ENCODE results near the gene HSPB7.
"Not testable (repeated sequence)": the region's sequence is repeated elsewhere in the genome, so short reads cannot be mapped to it uniquely, and the experiment has no call there.

Gene HSPB7

GRCh38 chr1:16020878-16021277 is 3.0 kb upstream of the HSPB7 start:
- DNase-seq = not testable (repeated sequence)

DNA sequence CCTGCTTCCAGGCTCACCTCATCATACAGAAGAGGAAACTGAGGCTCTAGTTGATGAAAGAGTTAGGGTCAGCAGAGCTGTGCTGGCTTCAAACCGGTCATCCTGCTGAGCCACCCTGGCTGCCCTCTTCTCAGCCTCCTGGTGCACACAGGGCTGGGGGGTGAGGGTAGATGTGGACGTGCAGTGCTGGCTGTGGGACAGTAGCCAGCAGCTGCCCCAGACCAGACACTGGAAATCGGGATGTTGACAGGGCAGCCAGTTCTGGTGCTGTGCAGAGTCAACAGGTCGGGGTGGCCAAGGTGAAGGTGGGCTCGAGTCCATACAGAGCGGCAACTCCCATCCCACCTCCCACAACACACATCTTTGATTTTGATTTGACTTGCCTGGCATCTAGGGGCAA is 2.5 kb upstream of the HSPB7 start:
- DNase-seq = no peak

GRCh38 chr1:16019644-16020277 is 1.9 kb upstream of the HSPB7 start:
- no peak for DNase-seq

DNA sequence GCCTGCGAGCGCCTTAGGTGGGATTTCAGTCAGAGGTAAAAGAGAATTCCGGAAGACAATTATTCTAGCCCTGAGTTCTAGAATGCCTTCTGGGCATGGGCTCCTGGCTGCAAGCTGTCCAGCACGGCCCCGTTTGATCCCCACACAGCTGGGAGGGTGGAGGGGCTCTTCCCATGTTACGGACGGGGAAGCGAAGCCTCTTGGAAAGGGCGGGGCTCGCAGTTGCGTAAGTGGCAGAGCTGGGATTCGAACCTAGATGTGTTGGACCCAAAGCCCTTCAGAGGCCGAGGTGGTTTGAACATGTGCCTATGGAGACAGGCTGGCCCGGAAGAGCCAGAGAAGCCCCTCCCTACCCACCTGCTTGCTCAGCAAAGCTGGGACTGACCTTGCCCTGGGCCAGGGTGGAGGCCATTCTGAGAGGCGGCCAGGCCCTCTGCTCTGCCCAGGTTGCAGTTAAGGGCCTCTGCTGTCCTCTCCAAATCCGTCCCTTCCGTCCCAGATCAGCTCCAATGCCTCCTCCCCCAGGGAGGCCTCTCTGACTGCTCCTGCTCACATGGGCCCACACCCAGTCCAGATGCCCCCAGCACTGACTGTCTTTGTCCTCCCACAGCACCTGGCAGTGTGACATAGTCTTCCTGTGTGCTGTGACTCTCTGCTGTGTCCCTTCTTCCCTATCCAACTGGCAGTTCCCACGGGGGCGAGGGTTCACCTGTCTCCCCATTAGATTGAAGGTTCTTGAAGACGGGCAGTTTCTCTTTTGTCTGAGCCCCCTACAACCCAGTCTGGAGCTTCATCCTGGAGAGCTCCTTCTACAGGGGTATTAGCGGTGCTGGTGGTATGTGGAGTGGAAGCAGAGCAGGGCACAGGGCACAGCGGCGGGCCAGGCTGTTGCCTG is 1.2 kb upstream of the HSPB7 start:
- no peak for DNase-seq

DNA sequence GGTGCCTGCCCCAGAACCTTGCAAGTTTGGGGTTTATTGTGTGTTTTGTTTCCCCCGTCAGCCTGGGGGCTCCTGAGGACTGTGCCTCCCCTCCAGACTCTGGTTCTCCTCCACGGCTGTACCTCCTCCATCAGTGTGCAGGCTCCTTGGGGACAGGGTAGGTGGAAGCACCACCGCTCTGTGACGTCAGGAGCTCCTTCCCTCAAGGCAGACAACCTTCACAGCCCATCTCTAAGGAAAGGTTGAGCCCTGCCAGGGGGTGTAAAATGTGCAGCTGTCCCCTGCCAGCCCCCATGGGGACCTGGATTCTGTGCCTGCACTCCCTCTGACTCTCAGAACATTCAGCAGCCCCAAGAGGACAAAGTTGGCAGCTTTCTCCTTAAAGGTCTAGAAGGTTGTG is 465 bp upstream of the HSPB7 start:
- DNase-seq = no peak

- no peak for DNase-seq
These were observed 775 bp downstream of the HSPB7 start for GRCh38 chr1:16017076-16017460.

GRCh38 chr1:16015960-16016901 is 1.6 kb downstream of the HSPB7 start:
- DNase-seq = no peak

- DNase-seq = no peak
These were observed 2.4 kb downstream of the HSPB7 start for GRCh38 chr1:16015491-16015890.

GRCh38 chr1:16014509-16015482 is 3.0 kb downstream of the HSPB7 start:
- DNase-seq = peak; percentile 45

- no peak for DNase-seq
These were observed 4.0 kb downstream of the HSPB7 start for GRCh38 chr1:16013908-16014258.

- DNase-seq = no peak
These were observed 4.5 kb downstream of the HSPB7 start for GRCh38 chr1:16013220-16013907.

DNA sequence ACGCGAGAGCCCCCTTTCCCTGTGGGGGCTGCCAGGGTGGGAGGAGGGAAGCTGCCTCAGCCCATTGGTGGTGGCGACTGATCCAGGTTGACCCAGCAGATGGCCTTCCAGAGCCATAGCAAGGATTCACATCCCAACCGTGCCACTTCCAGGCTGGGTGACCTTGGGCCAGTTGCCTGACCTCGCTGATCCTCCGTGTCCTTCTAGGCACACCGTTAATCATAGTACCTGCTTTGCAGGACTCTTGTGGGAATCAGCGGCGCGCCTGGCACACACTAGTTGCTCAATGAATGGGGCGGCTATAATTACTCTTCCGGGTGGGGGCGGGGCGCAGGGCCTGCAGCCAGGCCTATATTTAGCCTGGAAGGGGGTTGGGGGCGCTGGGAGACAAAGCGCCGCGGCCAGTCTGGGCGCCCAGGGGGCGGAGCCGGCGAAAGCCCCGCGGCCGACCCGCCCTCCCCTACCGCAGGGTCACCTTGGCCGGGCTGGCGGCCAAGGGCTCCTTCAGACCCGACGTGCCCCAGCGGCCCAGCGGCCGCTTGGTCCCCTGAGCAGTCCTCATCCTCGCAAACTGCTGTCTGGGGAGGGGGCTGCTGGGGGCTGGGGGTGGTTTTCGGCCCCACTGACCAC is 5.1 kb downstream of the HSPB7 start:
- DNase-seq = peak; percentile 53

GRCh38 chr1:16011936-16012589 is 5.8 kb downstream of the HSPB7 start:
- no peak for DNase-seq

- no peak for DNase-seq
These were observed 7.0 kb downstream of the HSPB7 start for GRCh38 chr1:16010837-16011236.

DNA sequence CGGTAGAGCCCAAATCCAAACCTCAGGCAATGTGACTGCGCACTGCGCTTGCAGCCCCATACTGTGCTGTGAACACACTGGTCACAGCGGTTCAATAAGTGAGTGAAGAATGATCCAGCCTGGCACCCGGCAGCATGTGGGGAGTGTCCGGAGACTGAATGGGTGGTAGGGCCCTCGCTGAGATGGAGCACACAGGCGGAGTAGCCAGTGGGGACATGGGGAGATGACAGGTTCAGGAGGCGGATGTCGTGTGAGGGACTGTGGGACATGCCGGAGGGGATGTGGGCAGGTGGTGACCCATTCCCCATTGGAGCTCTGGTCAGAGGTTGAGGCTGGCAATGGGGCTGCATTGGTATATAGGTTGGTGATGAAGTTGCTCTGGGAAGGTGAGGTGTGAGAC is 8.2 kb downstream of the HSPB7 start:
- no peak for DNase-seq

- DNase-seq = peak; percentile 85
These were observed 8.8 kb downstream of the HSPB7 start for GRCh38 chr1:16009030-16009460.

DNA sequence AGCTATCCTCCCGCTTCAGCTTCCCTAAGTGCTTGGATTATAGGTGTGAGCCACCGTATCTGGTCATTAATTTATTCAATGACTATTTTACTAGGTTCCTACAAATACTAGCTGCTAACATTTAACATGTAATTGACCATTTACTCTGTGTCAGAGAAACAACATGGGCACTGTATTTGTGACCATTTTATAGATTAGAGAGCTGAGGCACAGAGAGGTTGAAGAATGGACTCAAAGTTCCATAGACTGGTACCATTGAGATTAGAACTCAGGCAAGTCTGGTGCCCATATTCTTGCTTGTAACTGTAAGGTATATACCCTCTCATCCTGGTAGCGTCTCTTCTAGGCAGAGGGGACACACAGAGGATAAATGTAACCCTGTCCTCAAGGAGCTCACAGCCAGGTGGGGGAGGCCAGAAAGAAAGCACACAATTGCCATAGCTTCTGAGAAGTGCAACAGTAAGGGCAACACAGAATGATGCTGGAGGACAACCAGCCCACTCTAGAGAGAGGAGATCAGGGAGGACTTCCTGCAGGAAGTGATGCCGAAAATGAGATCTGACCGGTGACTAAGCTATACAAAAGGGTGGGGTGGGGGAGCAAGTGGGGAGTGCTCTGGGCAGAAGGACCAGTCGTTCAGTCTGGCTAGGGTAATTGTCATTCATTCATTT is 10.0 kb downstream of the HSPB7 start:
- no peak for DNase-seq

GRCh38 chr1:16006552-16007485 is 11.0 kb downstream of the HSPB7 start:
- no peak for DNase-seq

DNA sequence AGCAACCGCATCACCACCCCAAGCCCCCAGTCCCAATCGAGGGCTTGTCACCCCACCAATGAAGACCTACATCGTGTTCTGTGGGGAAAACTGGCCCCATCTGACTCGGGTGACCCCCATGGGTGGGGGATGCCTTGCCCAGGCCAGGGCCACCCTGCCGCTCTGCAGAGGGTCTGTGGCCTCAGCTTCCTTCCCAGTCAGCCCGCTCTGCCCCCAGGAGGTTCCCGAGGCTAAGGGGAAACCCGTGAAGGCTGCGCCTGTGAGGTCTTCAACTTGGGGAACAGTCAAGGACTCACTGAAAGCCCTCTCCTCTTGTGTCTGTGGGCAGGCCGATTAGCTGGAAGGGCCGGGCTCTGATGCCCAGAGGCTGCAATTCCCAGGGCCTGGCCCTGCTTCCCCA is 11.8 kb downstream of the HSPB7 start:
- DNase-seq = no peak
